CD4-positive, alpha-beta T cell treated with Interleukin-21 for 1 hour (primary cell): ENCODE measurements around the gene PA2G4.
A peak's percentile ranks its signal among the peaks of the same experiment; 100 is the strongest.
"Not testable (repeated sequence)": the region's sequence is repeated elsewhere in the genome, so short reads cannot be mapped to it uniquely, and the experiment has no call there.

Source experiments
- DNase-seq: peaks from one replicate; pipeline ENCODE4 v3.0.0-alpha.2; 2020

Gene PA2G4

DNA sequence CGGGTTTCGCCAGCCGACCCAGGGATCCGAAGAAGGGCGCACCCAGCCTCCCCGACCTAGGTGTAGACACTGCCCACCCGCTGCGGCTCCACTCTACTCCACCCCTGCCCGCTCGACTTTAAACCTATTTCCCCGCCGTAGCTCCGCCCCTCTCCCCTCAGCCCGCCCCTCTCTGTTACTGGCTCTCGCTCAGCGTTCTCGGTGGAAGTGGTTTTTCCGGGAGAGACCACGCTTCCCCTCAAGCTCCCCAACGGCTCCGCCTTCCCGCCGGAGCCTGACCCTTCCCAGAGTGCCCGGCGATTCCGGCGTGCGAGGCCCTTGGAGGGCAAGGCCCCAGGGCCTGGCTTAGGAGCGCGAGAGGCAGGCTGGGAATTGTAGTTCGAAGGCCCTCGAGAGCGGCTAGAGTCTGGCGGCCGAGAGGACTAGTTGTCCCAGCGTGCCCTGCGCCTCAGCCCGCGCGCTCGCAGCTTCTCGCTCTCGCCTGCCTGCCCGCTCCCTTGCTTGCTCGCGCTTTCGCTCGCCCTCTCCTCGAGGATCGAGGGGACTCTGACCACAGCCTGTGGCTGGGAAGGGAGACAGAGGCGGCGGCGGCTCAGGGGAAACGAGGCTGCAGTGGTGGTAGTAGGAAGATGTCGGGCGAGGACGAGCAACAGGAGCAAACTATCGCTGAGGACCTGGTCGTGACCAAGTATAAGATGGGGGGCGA lies at the start of gene PA2G4:
Gene PA2G4, plus strand, starts transcription at position 451 of the 706 bp plus-strand sequence. Its CDS starts 179 bp downstream, at position 630.
- DNase-seq, result peak; percentile 99

- DNase-seq, result not testable (repeated sequence)
These were observed 44.4 kb upstream of the PA2G4 start for GRCh38 chr12:56059964-56060363.

DNA sequence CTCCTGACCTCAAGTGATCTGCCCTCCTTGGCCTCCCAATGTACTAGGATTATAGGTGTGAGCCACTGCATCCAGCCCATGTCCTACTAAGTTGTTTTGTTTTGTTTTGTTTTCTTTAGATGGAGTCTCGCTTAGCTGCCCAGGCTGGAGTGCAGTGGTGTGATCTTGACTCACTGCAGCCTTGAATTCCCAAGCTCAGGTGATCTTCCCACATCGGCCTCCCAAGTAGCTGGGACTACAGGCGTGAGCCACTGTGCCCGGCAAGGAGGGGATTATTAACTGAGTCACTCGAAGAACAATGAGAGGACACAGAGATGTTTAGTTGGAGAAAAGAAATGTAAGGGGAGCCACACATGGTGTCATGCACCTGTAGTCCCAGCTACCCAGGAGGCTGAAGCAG lies 42.4 kb upstream of the PA2G4 start:
- DNase-seq, result no peak

GRCh38 chr12:56062996-56063395 lies 41.4 kb upstream of the PA2G4 start:
- no peak for DNase-seq

GRCh38 chr12:56071648-56072047 lies 32.7 kb upstream of the PA2G4 start:
- no peak for DNase-seq

DNA sequence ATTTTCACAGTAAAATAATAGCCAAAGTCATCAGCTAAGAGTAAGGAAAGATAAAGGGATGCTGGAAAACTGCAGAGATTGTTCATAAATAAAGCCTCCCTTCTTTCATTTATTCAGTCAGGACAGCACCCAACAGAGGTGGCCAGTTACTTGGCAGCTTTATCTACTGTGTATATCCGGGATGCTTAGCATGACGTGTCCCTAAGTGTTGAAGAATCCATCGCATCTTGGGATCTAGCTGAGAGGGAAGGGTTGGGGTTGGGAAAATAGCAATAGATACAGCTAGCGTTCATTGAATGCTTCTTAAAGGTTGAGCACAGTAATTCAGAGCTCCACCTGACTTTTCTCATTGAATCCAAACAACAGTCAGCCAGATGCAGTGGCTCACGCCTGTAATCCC lies 30.0 kb upstream of the PA2G4 start:
- DNase-seq, result no peak

GRCh38 chr12:56077966-56078365 lies 26.4 kb upstream of the PA2G4 start:
- not testable (repeated sequence) for DNase-seq

DNA sequence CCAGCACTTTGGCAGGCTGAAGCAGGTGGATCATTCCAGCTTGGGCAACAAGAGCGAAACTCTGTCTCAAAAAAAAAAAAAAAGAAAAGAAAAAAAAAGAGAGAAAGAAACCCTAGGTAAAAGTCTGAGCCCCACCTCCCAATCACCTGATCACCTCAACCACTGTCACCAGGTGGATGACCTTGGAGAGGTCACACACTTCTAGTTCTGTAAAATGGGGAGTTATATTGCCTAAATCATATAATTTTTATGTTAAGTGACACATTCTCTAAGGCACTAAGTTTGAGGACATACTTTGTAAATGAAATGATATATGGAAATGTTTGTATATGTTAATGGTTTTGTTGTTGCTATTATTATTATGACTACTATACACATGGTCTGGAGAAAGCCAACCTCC lies 25.9 kb upstream of the PA2G4 start:
- no peak for DNase-seq

DNA sequence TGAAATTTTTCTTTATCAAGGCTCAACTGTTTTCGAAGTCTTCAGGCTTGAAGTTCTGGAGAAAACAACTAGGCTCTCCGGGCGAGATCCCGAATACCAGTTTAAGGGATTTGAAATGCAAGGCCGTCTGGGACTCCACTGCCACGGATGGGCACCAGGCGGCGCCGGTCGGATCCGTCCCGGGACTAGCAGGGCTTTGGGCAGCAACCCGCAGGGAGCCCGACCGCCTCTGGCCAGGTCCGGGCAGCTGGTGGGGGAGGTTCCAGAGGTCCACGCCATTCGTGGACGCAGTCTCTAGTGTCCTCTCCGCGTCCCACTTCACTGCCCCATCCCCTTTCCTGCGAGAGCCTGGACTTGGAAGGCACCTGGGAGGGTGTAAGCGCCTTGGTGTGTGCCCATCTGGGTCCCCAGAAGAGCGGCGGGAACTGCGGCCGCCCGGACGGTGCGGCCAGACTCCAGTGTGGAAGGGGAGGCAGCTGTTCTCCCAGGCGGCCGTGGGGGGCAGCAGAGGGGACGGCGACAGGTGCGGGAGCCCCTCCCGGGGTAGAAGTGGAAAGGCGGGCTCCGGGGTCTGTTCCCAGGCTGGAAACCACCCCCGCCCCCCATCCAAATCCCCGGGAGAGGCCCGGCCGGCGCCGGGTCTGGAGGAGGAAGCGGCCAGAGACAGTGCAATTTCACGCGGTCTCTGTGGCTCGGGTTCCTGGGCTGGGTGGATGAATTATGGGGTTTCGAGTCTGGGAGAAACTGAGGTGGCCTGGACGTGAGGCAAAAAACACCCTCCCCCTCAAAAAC lies 25.2 kb upstream of the PA2G4 start:
- peak; percentile 55 for DNase-seq

DNA sequence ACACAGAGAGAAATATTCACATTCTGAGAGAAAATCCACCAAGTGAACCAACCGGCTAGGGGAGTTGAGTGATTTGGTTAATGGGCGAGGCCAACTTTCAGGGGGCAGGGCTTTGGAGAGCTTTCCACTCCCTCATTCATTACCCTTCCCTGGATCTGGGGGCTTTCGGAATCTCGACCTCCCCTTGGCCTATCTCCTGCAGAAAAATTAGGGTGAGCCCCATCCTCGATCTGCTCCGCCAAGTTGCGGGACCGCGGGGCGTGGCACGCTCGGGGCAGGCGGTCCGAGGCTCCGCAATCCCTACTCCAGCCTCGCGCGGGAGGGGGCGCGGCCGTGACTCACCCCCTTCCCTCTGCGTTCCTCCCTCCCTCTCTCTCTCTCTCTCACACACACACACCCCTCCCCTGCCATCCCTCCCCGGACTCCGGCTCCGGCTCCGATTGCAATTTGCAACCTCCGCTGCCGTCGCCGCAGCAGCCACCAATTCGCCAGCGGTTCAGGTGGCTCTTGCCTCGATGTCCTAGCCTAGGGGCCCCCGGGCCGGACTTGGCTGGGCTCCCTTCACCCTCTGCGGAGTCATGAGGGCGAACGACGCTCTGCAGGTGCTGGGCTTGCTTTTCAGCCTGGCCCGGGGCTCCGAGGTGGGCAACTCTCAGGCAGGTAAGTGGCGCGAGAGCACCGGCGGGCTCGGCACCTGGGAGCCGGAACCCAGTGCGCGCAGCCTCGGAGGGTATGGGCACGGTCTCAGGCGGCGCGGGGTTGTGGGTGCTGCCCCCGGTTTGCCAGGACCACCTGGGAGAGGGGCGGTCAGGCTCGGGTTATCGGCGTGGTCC lies 24.4 kb upstream of the PA2G4 start, which contains the start of gene ERBB3:
Gene ERBB3, plus strand, starts transcription at position 443 of the 833 bp plus-strand sequence. Its CDS starts 136 bp downstream, at position 579.
- DNase-seq, result peak; percentile 64

DNA sequence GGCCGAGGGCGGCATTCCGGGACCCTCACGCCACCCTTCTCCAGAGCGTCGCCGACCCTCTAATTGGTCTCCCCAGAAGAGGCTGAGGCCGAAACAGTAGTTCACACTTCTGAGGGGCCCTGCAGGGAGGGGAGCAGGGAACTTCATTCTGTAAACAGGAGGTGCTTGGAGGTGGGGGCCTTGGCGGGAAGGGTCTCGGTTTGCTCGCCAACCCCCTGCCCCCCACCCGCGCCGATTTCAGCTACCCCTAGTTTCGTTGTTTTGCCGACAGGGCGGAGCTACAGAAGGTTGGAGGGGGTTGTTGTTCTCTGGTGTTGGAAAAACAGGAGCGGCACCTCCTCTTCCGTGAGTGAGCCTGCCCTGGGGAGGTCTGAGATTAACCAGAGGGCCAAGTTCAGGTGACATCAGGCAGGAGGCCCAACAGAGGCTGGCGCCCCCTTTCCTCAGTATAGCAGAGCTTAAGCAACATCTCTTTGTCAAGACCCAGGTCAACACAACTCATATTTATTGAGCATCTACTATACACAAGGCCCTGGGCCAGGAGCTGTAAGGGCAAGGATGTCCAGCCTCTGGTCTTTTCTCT lies 23.7 kb upstream of the PA2G4 start:
- DNase-seq, result no peak

- DNase-seq, result no peak
These were observed 22.7 kb upstream of the PA2G4 start for GRCh38 chr12:56081393-56082347.

- DNase-seq, result no peak
These were observed 22.0 kb upstream of the PA2G4 start for GRCh38 chr12:56082382-56082781.

DNA sequence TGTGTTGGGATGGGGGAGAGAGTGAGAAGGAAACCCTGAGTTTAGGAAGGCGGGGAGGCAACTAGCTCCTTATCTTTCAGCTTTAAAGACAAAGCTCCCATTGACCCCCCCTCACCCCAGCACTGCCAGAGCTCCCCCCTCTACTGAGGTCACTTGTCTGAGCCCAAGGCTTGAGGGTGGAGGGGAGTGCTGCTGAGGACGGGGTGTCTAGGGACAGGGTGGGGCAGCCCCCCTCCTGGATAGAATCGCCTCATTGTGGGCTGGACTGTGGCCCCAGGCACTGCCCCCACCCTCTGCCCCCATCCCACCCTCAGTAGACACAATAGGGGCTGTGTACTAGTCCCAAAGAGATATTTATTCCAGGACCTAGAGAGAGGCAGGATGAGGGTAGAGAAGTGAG lies 21.4 kb upstream of the PA2G4 start:
- DNase-seq, result no peak

- DNase-seq, result peak; percentile 21
These were observed 19.3 kb upstream of the PA2G4 start for GRCh38 chr12:56084958-56085543.

GRCh38 chr12:56086096-56086495 lies 18.3 kb upstream of the PA2G4 start:
- DNase-seq, result no peak

DNA sequence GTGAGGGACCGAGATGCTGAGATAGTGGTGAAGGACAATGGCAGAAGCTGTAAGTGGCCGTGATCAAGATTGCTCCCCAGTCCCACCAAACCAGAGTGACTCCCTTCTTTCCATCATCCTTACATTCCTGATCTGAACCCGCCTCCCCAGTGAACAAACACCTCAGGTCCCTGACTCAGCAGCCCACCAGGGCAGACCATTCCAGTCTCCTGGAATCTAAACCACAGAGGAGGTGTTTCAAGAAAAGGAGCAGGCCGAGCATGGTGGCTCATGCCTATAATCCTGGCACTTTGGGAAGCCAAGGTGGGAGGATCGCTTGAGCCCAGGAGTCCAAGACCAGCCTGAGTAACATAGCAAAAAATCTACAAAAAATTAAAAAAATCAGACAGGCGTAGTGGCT lies 17.8 kb upstream of the PA2G4 start:
- DNase-seq, result no peak

GRCh38 chr12:56087220-56087619 lies 17.1 kb upstream of the PA2G4 start:
- no peak for DNase-seq

GRCh38 chr12:56097738-56098137 lies 6.6 kb upstream of the PA2G4 start:
- no peak for DNase-seq

DNA sequence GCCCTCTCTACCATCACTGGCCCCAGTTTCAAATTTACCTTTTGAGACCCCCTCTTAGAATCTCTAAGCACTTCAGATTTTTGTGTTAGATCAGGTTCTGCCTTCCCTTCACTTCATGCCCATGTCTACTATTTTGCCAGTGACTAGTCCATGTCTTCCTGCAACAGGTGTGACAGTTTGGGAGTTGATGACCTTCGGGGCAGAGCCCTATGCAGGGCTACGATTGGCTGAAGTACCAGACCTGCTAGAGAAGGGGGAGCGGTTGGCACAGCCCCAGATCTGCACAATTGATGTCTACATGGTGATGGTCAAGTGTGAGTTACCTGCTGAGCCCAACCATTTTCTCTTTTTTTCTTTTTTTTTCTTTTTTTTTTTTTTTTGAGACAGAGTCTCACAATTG lies 5.8 kb upstream of the PA2G4 start:
- no peak for DNase-seq

- DNase-seq, result no peak
These were observed 4.6 kb upstream of the PA2G4 start for GRCh38 chr12:56099787-56100186.
